Testis (tissue), 3 donors: ENCODE results near the gene HLCS. TPM values are rescaled to one million over a fixed set of nuclear protein-coding genes. Genes with fewer than 3 reads are reported as not detected.

ENCODE experiments used
- DNase-seq: peaks from one replicate; pipeline ENCODE4 v3.0.0-alpha.2; 2019
- H3K27ac ChIP-seq, 2 donors: fragments of 200-600 bp; sonication (generic); one replicate each; pipeline ENCODE4 v1.5.1; 2019
- H3K27me3 ChIP-seq: fragments of 200-600 bp; sonication (generic); one replicate; pipeline ENCODE4 v1.5.1; 2019
- H3K36me3 ChIP-seq: fragments of 200-600 bp; sonication (generic); one replicate; pipeline ENCODE4 v1.5.1; 2017; ENCODE audit warnings: low read depth; ENCODE audit errors: missing control alignments
- H3K4me1 ChIP-seq: fragments of 200-600 bp; sonication (generic); one replicate; pipeline ENCODE4 v1.5.1; 2019
- H3K4me3 ChIP-seq, 2 donors: fragments of 200-600 bp; sonication (generic); one replicate each; pipeline ENCODE4 v1.5.1; 2017 to 2019
- H3K9me3 ChIP-seq: fragments of 200-600 bp; sonication (generic); one replicate; pipeline ENCODE4 v1.5.1; 2017
- POLR2A ChIP-seq: fragments of 450-650 bp; IDR thresholded peaks from one replicate; pipeline ENCODE4 v1.6.1; 2017; ENCODE audit warnings: antibody characterized with exemption, mild to moderate bottlenecking, moderate library complexity
- WGBS, 2 donors: methylation state at CpG; one replicate each; pipeline ENCODE4 v1.1.5; 2018; 5-methylcytosine and 5-hydroxymethylcytosine counted together
- intact Hi-C: fragments of 100-400 bp; cut with DNase I; formaldehyde crosslinking; loops from one replicate; pipeline ENCODE4 v1.15.1; 2023; ENCODE audit warnings: low total_unique reads
- polyA plus RNA-seq: library from polyadenylated mRNA; stranded (reverse); fragments of 350-450 nt; fragmentation: Illumina TruSeq; extraction: RNeasy Lipid Tissue Mini Kit (QIAGEN cat#74804); gene quantifications from one replicate; pipeline ENCODE4 v1.2.3, GENCODE V29; 2014; ENCODE audit warnings: low read depth, low replicate concordance; ENCODE audit not compliant: insufficient read depth
- total RNA-seq, 2 donors: library from RNA; depleted of rRNA; stranded (reverse); fragments of >200 nt; gene quantifications; one replicate each; pipeline ENCODE4 v1.2.3, GENCODE V29; 2016
- TF ChIP-seq, protein P1 (sequence below), 3 experiments: fragments of 450-650 bp in 2 of 3; fragments of 200-600 bp in 1 of 3; sonication (generic) in 1 of 3; IDR thresholded peaks; one replicate each; pipeline ENCODE4 v1.5.1; 2016 to 2019; ENCODE audit warnings: antibody characterized with exemption in 3 of 3, mild to moderate bottlenecking in 2 of 3, moderate library complexity in 1 of 3

HLCS gene
- total and polyA plus RNA-seq, 3 donors from 2014 or later: 19.5 to 38.1 (median 30.1) TPM

DNA sequence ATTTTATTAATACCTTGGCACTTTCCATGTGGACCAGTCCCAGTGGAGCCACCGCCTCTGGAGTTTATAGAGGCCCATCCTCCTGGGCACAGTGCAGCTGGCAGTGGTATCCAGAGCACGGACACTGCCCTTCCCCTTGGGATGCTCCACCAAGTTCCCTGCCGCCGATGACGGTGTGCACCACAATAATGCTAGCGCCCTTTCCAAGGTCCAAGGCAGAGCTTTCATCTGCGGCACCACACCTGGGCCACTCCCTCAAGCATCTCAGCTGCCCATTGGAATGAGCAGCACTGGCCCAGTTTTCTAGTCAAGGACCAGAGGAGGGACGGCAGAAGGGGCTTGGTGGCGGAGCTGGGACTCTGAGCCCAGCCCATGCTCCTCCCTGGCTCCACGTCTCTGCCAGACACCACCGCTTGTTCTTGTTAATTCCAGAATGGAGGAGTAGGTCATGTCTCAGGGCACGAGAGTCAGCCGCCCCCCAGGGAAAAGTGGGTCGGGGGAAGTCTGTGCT, 243.0 kb downstream of the HLCS start:
- no peak for DNase-seq
- Histone ChIP-seq H3K4me1 (no peaks in the 10 kb centered on the region), H3K27ac (no peak overlapping the region), H3K27me3 (no peaks in the 10 kb centered on the region), H3K4me3 (no peak overlapping the region), H3K9me3 (no peaks in the 10 kb centered on the region), H3K36me3 (no peaks in the 10 kb centered on the region)
- WGBS, 2 donors: 85 to 92% methylated on average over 9 to 14 of the region's 14 CpGs
- intact Hi-C loops: no loop called here
- TF ChIP-seq, protein P1, sequence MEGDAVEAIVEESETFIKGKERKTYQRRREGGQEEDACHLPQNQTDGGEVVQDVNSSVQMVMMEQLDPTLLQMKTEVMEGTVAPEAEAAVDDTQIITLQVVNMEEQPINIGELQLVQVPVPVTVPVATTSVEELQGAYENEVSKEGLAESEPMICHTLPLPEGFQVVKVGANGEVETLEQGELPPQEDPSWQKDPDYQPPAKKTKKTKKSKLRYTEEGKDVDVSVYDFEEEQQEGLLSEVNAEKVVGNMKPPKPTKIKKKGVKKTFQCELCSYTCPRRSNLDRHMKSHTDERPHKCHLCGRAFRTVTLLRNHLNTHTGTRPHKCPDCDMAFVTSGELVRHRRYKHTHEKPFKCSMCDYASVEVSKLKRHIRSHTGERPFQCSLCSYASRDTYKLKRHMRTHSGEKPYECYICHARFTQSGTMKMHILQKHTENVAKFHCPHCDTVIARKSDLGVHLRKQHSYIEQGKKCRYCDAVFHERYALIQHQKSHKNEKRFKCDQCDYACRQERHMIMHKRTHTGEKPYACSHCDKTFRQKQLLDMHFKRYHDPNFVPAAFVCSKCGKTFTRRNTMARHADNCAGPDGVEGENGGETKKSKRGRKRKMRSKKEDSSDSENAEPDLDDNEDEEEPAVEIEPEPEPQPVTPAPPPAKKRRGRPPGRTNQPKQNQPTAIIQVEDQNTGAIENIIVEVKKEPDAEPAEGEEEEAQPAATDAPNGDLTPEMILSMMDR (IDR thresholded peaks at IDR 0.05): no peak
- no peak for TF ChIP-seq POLR2A

DNA sequence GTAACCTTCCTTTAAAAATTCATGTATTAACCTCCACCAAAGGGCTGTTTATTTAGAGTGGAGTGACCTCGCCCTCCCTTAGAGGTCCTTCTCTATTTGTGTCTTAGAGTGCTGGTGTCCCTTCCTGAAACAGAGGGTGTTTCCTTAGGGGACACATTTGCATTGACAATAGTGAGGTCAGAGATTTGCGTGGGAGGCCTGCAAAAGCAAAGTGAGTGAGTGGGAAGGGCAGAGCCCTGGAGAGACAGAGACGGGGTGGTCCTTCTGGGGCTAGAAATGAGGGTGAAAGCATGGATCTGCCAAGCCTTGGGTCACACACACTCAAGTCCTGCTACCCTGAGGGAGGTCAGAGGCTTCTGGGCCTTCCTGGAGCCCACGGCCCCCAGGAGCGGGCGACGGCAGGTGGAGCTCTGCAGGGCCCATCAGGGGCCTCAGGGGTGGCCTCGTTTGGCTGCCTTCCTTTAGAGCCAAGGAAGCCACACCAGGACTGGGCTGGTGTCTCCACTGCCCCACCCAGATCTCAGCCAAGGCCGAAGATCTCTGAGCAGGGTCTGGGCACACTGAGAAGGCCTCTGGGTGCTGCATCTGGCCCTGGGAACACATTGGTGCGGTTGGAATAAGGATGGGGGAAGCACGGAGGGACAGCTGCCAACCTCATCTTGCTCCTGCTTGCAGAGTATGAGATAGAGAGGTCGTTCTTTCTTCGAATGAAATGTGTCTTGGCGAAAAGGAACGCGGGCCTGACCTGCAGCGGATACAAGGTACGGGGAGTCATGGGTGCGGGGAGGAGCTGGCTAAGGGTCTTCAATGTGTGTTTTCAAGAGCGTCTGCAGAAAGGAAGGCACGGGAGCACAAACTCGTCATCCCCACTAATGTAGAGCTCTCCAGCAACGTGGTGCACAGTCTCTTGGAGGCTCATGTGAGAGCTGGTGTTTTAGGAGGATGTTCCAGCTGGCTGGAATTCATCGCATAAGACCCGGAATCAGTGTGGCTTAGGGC, 243.8 kb downstream of the HLCS start:
- TF ChIP-seq, protein P1 (IDR thresholded peaks at IDR 0.05): no peak
- TF ChIP-seq POLR2A: no peak
- 82 to 91% methylated on average over 25 of the region's 25 CpGs for WGBS, 2 donors
- no peaks in the 10 kb centered on the region for H3K27me3 ChIP-seq
- intact Hi-C loops: no loop called here
- H3K4me3 ChIP-seq: no peak overlapping the region
- no peak for DNase-seq
- no peaks in the 10 kb centered on the region for H3K9me3 ChIP-seq
- H3K27ac ChIP-seq: no peak overlapping the region
- H3K36me3 ChIP-seq: no peaks in the 10 kb centered on the region
- H3K4me1 ChIP-seq: no peaks in the 10 kb centered on the region

DNA sequence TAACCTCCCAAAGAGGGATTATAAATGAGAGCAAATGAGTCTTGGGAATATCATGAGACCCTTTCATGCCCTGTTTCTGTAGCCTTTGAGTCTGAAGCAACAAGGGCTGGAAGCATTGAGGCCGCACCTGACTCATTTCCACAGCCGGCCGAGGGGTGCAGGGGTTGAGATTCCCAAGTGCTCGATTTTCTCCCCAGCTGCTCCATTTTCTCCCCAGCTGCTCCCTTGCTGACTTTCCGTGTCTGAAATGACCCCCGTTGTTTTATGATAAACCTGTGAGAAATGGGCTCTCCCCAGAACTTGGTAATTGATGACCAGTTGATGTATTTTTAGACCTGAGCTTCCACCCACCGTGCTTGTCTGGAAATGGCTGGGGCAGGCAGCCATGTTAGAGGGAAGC, 244.7 kb downstream of the HLCS start:
- H3K27me3 ChIP-seq: no peaks in the 10 kb centered on the region
- no peaks in the 10 kb centered on the region for H3K9me3 ChIP-seq
- intact Hi-C loops: no loop called here

DNA sequence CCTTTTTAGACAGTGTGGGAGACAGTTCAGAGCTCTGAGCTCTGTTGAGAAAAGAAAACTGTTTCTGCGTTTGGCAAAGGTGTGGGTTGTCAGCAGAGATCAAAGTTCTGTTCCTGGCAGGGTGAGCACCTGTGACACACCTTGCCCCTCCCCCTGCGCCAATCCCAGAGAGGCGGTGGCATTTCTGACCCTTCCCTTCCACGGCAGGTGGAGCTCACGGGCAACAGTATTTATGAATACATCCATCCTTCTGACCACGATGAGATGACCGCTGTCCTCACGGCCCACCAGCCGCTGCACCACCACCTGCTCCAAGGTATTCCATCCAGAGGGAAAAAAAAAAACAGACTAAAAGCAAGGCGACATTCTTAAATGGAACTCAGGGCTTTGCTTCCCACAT, 246.9 kb downstream of the HLCS start:
- H3K27me3 ChIP-seq: no peaks in the 10 kb centered on the region
- H3K36me3 ChIP-seq: no peaks in the 10 kb centered on the region
- no peak for DNase-seq
- H3K27ac ChIP-seq: no peak overlapping the region
- WGBS, 2 donors: 86 to 89% methylated on average over 10 of the region's 10 CpGs
- H3K4me3 ChIP-seq: no peak overlapping the region
- H3K9me3 ChIP-seq: no peaks in the 10 kb centered on the region
- intact Hi-C loops: no loop called here
- H3K4me1 ChIP-seq: no peaks in the 10 kb centered on the region
- TF ChIP-seq, protein P1 (IDR thresholded peaks at IDR 0.05): no peak
- TF ChIP-seq POLR2A: no peak

More for the DNA sequence above, 244.7 kb downstream of the HLCS start:
- DNase-seq: no peak
- TF ChIP-seq, protein P1 (IDR thresholded peaks at IDR 0.05): no peak
- no peak for TF ChIP-seq POLR2A
- Histone ChIP-seq H3K4me3 (no peak overlapping the region), H3K27ac (no peak overlapping the region), H3K4me1 (no peaks in the 10 kb centered on the region), H3K36me3 (no peaks in the 10 kb centered on the region)
- 86 to 94% methylated on average over 6 to 7 of the region's 7 CpGs for WGBS, 2 donors
